NK-92 treated with Interleukin-12 subunit alpha and Interleukin-12 subunit beta, amount 100 ng/mL, for 24 hours (cell line): ENCODE results near the gene TOR1AIP1.
"Not testable (repeated sequence)": the region's sequence is repeated elsewhere in the genome, so short reads cannot be mapped to it uniquely, and the experiment has no call there.

Experiments used
- DNase-seq: peaks from one replicate; lab custom pipeline; 2025; lab: John Stamatoyannopoulos, UW

The TOR1AIP1 gene

GRCh38 chr1:179937668-179938254, 55.7 kb downstream of the TOR1AIP1 start:
- DNase-seq: no peak

- no peak for DNase-seq
These were observed 56.7 kb downstream of the TOR1AIP1 start for GRCh38 chr1:179938752-179939151.

GRCh38 chr1:179939941-179940340, 57.9 kb downstream of the TOR1AIP1 start:
- no peak for DNase-seq

- DNase-seq: no peak
These were observed 59.4 kb downstream of the TOR1AIP1 start for GRCh38 chr1:179941454-179941853.

- no peak for DNase-seq
These were observed 68.6 kb downstream of the TOR1AIP1 start for GRCh38 chr1:179950651-179951050.

- no peak for DNase-seq
These were observed 69.5 kb downstream of the TOR1AIP1 start for GRCh38 chr1:179951383-179952144.

GRCh38 chr1:179952186-179952585, 70.1 kb downstream of the TOR1AIP1 start:
- no peak for DNase-seq

GRCh38 chr1:179953974-179954492, 71.9 kb downstream of the TOR1AIP1 start:
- DNase-seq: peak; percentile 45

- peak; percentile 95 for DNase-seq
These were observed 72.6 kb downstream of the TOR1AIP1 start, which contains the start of gene CEP350 for GRCh38 chr1:179954493-179955286. Gene CEP350, plus strand, starts transcription at chr1:179954810. Its CDS starts 31,372 bp downstream, at chr1:179986182.

GRCh38 chr1:179955287-179955680, 73.2 kb downstream of the TOR1AIP1 start:
- DNase-seq: no peak

- no peak for DNase-seq
These were observed 73.6 kb downstream of the TOR1AIP1 start for GRCh38 chr1:179955731-179956130.

- no peak for DNase-seq
These were observed 76.3 kb downstream of the TOR1AIP1 start for GRCh38 chr1:179958359-179958758.

- not testable (repeated sequence) for DNase-seq
These were observed 80.1 kb downstream of the TOR1AIP1 start for GRCh38 chr1:179962168-179962567.

GRCh38 chr1:179966551-179966950, 84.5 kb downstream of the TOR1AIP1 start:
- no peak for DNase-seq

- DNase-seq: no peak
These were observed 86.4 kb downstream of the TOR1AIP1 start for GRCh38 chr1:179968284-179968993.

GRCh38 chr1:179968994-179969919, 87.2 kb downstream of the TOR1AIP1 start:
- DNase-seq: no peak
